ENCODE measurements around the gene CORO2B.
"Not testable (repeated sequence)": the region's sequence is repeated elsewhere in the genome, so short reads cannot be mapped to it uniquely, and the experiment has no call there.

Gene CORO2B

GRCh38 chr15:68676011-68676605, 97.3 kb downstream of the CORO2B start:
- DNase-seq, result no peak

DNA sequence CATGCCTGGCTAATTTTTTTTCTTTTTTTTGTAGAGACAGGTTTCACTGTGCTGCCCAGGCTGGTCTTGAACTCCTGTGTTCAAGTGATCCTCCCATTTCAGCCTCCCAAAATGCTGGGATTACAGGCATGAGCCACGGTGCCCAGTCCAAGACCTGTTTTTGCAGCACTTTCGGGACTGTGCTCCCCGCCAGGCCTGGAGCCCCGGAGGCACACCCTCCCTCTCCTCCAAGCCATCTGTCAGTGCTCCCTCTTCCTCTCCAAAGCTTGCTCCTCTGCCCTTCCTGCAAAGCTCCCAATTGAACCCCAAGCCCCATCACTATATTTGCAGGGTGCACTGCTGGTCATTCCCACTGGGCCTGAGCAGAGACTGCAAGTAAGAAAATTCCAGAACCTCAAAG, 98.1 kb downstream of the CORO2B start:
- no peak for DNase-seq

- no peak for DNase-seq
Observed at GRCh38 chr15:68677996-68678395, 99.2 kb downstream of the CORO2B start.

- no peak for DNase-seq
Observed at GRCh38 chr15:68678746-68679145, 100.0 kb downstream of the CORO2B start.

DNA sequence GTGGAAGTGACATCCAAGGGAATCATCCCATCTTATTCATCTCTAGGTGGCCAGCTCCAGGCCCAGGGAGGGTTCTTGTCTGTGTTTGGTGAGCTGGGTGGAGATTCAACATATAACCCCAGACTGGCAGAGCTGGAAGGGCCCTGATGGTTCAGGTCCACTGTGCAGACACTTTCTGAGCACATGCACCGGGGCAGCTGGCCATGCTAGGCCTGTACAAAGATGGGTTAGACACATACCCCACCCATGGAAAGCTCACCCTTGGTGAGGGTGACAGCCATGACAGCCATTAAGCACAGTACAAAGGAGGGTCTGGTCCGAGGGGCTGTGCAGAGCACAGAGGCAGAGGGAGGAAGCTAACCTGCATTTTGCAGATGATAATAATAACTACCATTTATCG, 100.4 kb downstream of the CORO2B start:
- DNase-seq, result no peak

DNA sequence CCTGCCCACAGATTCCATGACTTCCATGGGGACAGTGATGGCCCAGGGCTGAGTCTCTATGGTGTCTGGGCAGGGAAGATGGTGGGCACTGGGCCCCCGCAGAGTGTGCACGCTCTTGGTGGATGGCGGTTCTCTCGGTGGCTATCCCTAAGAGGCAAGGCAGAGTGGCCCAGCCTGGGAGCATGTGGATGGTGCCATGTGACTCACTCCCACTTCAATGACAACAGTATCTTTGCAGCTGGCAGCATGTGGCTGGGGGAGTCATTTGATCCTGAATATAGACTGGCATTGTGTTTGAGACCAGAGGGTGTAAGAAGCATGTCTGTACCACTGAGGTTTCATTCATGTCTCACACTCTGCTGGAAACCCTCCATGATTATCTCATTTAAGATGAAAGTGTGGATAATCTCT, 101.2 kb downstream of the CORO2B start:
- DNase-seq, result no peak

DNA sequence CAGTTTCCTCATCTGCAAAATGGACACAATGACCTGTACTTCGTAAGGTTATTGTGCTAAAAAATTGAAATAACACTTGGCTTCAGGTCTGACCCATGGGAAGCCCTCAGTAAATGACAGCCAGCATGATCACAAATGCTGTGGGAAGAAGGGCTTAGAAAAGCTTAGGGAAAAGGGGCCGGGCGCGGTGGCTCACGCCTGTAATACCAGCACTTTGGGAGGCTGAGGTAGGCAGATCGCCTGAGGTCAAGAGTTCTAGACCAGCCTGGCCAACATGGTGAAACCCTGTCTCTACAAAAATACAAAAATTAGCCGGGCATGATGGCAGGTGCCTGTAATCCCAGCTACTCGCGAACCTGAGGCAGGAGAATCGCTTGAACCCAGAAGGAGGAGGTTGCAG, 102.0 kb downstream of the CORO2B start:
- DNase-seq, result not testable (repeated sequence)

DNA sequence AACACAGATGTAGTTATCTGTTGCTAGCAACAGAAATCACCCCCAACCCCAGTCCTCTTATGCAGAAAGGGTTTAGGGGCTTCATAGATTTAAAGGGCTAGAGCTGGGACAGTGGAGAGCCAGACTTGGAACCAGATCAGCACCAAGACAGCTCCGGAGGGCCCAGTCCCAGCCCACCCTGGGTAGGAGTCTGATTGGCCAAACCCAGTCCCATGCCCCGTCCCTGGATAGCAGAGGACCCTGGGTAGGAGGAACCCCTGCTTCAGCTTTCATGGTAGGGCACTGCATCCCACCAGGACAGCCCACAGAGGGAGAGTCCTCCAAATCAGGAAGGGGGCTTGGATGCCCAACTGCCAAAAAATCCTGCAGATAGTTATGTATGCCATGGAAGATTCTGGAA, 103.0 kb downstream of the CORO2B start:
- DNase-seq, result no peak

GRCh38 chr15:68682330-68682729, 103.5 kb downstream of the CORO2B start:
- DNase-seq, result no peak

DNA sequence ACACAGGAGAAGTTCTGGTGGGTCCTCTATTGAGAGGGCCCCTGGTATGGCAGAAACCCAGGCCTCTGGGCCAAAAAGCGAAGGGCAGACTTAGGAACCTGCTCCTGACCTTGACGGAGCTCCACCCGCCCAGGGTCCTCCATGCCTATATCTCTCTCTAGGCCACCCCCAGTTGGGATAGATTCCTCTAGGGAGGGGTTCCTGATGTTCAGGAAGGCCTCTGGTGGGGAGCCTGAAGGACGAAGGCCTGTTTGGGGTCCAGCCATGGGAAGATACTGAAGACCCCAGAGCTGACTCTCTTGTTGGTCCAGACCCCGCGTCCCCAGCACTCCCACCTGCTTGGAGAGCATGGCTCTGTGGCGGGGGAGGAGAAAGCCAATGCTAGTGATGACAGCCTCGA, 104.2 kb downstream of the CORO2B start:
- no peak for DNase-seq

- DNase-seq, result no peak
Observed at GRCh38 chr15:68683551-68683950, 104.8 kb downstream of the CORO2B start.

DNA sequence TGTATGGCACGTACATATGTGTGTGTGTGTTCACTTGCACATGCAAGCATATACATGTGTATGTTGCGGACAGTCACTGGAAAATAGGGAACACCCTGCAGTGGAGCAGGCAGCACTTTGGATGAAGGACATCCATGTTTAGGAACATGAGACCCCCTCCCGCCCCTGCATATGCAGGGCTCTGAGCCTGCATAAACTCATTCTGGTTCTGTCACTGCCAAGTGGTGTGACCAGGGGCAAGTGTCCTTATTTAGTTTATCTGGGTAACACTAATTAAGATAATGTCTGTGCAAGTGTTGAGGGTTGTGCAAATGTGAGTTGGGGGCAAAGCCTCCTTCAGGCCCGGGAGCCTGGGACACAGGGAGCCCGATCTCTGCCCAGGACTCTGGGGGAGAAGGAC, 105.7 kb downstream of the CORO2B start:
- DNase-seq, result no peak

DNA sequence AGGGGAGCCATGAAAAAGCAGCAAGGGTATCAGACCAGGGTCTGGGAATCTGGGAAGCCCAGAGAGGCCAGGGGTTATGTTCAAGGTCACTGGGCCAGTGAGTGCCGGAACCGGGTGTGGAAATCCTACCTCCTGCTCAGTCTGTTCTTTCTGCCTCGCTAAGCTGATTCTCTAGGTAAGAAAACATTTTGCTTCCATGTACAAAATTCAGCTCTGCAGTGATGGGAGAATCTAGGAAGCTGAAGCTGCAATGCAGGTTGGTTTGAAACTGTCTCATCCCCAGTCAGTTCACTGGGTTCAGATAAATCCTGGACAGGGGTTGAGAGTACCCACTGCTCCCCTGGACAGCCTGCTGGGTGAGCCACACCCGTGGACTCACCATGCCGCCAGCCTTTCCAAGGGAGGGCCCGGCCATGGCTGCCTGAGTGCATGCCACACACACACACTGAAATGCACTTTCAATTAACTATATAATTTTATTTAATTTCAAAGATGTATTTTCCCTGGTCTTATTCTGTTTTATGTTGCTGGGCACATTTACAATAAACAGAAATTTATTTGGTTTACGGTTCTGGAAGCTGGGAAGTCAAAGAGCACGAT, 108.4 kb downstream of the CORO2B start:
- DNase-seq, result no peak

- DNase-seq, result no peak
Observed at GRCh38 chr15:68691705-68692104, 112.9 kb downstream of the CORO2B start.

GRCh38 chr15:68693071-68693470, 114.3 kb downstream of the CORO2B start:
- no peak for DNase-seq

GRCh38 chr15:68694111-68694510, 115.3 kb downstream of the CORO2B start:
- no peak for DNase-seq

- no peak for DNase-seq
Observed at GRCh38 chr15:68695061-68695595, 116.3 kb downstream of the CORO2B start.

- no peak for DNase-seq
Observed at GRCh38 chr15:68696414-68697363, 117.9 kb downstream of the CORO2B start.

- no peak for DNase-seq
Observed at GRCh38 chr15:68697711-68698690, 119.2 kb downstream of the CORO2B start.

DNA sequence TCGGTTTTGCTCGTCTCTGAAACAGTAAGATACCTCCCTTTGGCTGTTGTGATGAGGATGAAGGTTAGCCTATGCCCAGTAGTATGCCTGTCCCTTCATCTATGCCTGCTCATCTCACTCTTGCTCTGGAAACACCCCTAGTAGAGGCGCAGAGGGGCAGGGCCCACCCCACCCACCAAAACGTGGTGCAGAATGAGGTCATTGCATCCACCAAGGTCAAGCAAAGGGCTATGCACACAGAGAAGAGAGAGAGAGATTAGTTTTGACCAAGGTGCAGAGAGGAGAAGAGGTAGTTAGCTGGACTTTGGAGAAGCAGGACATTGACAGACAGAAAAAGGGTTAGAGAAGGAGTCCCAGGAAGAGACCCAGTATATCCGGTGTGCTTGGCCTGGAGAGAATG, 119.9 kb downstream of the CORO2B start:
- DNase-seq, result no peak

- peak; percentile 25 for DNase-seq
Observed at GRCh38 chr15:68699124-68699880, 120.5 kb downstream of the CORO2B start.
